NOMO-1 treated with dmso at 0.1 percent for 144 hours (cell line): Measurements from ENCODE around the gene TMEM266.
"Not testable (repeated sequence)": the region's sequence is repeated elsewhere in the genome, so short reads cannot be mapped to it uniquely, and the experiment has no call there.

ENCODE experiments used
- DNase-seq: peaks from one replicate; lab custom pipeline; 2025; ENCODE audit not compliant: unreplicated experiment; lab: John Stamatoyannopoulos, UW

The TMEM266 gene, protein sequence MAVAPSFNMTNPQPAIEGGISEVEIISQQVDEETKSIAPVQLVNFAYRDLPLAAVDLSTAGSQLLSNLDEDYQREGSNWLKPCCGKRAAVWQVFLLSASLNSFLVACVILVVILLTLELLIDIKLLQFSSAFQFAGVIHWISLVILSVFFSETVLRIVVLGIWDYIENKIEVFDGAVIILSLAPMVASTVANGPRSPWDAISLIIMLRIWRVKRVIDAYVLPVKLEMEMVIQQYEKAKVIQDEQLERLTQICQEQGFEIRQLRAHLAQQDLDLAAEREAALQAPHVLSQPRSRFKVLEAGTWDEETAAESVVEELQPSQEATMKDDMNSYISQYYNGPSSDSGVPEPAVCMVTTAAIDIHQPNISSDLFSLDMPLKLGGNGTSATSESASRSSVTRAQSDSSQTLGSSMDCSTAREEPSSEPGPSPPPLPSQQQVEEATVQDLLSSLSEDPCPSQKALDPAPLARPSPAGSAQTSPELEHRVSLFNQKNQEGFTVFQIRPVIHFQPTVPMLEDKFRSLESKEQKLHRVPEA

DNA sequence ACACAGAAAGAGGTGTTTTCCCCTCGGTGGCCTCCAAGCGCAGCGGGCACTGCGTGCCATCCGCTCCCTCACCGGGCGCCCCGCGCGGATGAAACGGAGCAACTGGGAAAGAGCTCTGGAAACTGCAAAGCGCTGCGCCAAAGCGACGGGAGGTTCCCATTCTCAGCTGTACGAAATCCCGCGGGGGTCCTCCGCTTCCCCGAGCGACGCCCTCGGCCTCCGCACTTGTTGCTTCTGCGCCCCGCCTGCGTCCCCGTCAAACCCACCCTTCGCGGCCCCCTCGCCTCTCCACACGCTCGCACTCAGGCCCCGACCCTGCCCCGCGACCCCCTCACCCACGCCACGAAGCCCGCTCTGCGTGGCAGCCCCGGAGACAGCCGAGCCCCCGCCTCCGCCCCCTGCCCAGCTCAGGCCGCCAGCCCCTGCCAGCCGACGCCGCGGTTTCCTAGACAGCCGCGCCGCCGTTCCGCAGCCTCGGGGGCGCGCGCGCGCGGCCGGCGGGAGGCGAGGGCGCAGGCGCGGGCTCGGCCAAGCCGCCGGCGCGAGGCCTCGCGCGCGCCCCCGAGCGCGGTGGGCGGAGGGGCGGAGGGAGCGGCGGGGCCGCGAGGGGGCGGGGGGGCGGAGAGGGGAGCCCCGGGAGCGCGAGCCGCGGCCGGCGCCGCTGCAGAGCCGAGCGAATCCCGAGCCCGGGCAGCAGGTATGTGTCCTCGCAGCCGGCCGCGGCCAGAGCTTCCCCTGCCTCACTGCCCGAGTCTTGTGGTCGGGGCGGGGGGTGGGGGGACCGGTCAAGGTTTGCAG lies at the start of gene TMEM266:
Gene TMEM266, plus strand, starts transcription at position 666 of the 798 bp plus-strand sequence. CDS start 74,279 bp downstream, outside the sequence.
- DNase-seq: no peak

DNA sequence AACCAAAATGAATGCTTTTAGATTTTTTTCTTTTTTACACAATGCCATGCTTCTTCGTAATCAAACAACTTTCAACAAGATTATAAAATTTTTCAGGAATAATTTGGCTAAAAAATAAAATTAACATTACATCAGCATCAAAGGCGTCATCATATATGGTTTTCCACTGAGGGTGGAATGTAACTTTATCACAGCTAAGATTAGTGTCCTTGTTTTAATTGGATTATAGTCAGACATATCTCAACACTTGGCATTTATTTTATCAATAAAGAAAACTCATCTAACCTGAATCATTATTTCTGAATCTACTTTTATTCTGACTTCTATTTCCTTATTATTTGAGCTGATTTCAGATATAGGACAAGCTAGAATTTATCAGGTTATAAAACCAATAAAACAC lies 49.2 kb upstream of the TMEM266 start:
- no peak for DNase-seq

DNA sequence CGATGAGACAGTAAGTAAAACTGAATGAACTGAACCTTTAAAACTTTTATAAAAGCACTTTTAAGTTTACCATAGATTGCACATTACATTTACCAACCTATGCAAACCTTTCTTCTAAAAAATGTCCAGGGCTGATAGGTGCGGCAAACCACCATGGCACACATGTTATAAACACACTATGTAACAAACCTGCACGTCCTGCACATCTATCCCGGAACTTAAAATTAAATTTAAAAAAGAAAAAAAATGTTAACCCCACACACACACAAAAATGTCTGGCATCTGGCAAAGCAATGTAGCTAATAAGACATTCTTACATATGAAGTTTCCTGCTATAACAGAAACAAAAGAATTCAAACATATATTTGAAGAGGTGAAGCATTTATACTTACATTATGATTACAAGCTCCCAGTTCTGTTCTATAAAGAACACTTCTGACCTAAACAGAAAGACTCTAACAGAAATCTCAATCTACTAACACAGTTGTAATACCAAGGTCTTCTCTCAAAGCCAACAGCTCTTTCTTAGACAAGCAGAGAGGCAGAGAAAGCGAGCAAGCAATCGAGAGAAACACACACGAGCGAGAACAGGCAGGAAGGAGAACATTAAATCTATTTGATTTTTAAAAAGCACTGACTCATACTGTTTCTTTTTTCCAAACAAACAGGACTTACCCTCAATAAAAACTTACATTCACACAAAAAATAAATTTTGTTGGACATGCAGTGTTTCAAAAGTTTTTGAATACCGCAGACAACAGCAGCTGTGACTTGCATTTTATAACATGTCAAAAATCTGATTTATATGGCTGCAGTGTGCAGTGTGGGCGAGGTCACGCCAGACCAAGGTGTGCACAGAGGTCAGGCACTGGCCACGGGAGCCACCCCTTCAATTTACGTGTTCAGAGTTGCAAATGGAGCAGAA lies 47.9 kb upstream of the TMEM266 start, which contains the start of gene NRG4:
Gene NRG4, minus strand, starts transcription at position 798 of the 925 bp plus-strand sequence. CDS start 1,194 bp downstream, outside the sequence.
- DNase-seq: peak; percentile 59

DNA sequence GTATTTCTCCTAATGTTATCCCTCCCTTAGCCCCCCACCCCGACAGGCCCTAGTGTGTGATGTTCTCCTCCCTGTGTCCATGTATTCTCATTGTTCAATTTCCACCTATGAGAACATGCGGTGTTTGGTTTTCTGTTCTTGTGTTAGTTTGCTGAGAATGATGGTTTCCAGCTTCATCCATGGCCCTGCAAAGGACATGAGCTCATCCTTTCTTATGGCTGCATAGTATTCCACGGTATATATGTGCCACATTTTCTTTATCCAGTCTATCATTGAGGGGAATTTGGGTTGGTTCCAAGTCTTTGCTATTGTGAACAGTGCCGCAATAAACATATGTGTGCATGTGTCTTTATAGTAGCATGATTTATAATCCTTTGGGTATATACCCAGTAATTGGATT lies 46.3 kb upstream of the TMEM266 start:
- DNase-seq: not testable (repeated sequence)

DNA sequence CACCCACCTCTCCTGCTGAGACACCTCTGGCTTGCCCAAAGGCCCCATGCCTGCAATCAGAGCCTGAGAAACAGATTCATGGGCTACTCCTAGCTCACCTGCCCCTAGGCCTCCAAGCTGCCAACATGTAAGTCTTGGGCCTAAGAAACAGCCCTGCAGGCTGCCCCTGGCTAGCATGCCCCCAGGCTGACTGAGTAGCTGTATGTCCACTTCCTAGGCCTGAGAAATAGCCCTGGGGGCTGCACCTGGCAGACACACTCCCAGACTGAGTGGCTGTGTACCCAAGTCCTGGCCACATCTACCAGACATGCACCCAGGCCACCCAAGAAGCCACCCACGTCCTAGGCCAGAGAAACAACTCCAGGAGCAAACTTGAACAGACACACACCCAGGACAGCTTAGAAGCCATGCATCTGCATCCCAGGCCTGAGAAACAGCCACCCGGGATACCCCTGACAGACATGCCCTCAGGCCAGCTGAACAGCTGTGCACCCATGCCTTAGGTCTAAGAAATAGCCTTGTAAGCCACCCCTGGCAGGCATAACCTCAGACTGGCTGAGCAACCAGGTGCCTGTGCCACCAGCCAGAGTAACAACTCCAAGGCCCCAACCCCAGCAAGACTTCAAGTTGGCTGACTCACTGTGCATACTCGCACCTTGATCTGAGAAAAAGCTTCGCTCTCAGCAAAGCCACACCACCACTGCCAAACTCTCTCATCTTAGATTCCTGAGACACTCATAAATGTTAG lies 35.6 kb upstream of the TMEM266 start:
- no peak for DNase-seq

DNA sequence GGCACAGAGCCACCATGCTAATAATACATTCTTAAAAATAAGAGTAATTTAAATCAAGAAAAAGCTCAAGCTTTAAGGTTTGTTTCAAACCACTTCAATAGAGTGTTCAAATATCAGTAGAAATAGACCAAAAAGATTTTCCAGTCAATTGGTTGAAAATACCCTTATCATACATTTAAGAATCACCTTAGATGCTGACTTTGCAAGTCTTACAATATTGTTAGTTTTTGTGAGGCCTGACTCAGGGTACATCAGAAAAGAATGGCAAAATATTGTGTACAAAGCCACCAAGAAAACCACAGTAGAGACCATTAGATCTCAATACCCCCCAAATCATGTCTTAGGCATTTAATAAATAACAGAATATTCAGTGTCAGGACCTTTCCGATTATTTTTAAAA lies 27.7 kb upstream of the TMEM266 start:
- no peak for DNase-seq

DNA sequence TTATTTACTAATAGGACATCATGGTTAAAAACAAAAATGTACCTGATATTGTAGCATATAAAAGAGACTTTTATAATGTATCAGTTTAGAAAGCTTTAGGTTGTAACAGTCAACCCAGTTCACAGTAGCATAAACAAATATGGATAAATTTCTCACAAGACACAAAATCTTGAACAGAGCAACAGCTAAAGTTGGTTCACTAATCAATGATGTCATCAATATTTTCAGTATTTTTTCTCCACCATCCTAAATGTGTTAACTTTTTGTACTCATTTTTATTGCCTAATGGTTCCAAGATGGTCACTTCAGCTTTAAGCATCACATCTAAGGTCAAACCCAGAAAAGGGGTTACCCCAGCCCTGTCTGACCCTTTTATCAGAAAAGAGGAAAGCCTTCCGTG lies 26.3 kb upstream of the TMEM266 start:
- DNase-seq: no peak

DNA sequence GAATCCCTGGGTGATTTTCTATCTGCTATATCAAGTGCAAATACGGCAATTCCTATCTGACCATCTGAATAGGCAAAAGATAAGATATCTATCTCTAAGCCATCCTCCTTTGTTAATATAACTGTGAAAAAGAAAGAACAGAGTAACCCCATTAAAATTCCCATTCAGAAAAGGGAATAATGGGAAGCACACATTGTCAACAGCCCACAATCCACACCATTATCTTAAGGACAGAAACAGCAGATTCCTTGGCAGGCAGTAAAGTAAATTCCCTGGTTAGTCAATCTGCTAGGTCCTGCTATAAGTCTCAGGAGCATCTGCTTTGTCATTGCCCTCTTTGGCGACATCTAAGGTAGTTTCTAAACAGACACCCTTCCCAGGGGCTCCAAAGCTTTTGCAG lies 25.7 kb upstream of the TMEM266 start:
- DNase-seq: no peak

DNA sequence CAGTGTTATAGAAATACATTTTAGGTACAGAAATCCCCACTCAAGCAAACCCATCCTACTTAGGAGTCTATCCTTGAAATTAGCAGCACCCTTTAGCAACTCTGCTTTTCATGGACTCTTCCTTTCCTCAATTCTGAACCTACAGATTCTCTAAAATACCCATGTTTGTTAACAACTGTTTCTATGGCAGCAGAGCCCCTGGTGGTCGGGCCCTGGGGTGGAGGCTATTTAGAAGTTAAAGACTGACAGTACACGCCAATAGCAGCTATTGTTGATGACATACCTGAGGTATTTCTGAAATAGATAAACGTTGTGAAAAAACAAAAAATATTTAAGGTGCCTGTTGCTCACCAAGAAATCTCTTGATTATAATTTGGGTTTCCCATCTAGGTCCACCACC lies 24.2 kb upstream of the TMEM266 start:
- DNase-seq: no peak

DNA sequence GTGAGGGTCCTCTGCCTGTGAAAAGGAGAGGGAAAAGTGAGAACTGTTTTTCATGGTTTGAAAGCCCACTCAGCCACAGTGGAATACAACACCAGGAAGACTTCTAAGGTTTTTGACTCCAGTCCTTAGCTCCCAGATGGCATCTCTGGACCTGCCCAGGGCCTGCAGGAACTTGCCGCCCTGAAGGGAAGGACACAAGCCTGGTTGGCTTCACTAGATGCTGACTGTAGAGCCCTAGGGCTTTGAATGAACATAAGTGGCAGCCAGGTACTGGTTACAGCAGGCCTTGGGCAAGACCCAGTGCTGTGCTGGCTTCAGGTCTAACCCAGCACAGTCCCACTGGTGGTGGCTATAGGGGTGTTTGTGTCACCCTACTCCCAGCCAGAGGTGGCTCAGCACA lies 21.3 kb upstream of the TMEM266 start:
- no peak for DNase-seq

DNA sequence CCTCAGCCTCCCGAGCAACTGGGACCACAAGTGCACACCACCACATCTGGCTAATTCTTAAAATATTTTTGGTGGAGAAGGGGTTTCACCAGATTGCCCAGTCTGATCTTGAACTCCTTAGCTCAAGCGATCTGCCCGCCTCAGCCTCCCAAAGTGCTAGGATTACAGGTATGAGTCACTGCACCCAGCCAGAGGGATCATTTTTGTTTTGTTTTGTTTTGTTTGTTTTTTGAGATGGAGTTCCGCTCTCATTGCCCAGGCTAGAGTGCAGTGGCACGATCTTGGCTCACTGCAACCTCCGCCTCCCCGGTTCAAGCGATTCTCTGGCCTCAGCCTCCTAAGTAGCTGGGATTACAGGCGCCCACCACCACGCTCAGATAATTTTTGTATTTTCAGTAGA lies 5.6 kb upstream of the TMEM266 start:
- DNase-seq: not testable (repeated sequence)

DNA sequence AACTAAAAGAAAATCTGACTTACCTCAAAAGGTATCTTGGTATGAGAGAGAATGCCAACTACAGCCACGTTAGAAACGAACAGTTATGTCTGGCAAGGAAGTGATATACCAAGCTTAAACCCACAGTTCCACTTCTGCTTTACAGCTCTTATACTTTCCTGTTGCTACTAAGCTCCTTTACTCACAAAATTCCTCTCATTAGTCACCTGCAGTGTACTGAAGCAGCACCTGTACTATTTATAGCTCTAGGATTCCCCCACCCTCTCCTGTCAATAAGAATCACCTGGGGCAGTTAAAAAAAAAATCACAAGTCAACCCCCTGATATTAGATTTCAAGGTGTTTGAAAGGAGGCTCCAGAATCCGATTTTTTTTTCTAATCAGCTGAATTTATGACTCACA lies 2.9 kb upstream of the TMEM266 start:
- DNase-seq: peak; percentile 46

DNA sequence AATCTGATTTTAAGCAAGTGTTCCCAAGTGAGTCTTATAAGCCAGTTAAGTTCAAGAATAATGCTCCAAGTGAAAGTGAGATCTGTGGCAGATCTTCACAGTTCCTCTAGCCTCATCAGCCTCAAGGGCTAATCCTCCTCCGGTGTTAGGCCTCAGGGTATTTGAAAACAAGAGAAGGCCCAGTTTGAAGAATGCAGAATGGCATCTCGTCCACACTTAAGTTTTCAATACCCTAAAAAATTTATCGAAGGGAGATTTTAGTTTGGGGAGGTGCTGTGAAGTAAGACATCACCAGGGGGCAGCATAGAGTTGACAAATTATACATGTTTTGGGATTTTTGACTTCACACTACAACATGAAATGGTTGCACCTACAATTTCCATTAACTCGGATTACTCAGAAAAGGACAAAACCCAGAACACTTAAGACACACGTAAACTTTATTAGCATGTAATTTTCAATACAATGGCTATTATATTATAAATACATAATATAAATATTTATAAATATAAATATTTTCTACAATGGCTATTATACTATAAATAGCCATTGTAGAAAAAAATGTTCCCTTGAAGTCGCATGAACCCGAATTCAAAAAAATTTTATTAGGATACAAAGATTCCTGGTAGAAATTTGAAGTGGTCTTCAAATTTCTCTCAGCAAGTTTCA lies 2.3 kb upstream of the TMEM266 start:
- DNase-seq: no peak

DNA sequence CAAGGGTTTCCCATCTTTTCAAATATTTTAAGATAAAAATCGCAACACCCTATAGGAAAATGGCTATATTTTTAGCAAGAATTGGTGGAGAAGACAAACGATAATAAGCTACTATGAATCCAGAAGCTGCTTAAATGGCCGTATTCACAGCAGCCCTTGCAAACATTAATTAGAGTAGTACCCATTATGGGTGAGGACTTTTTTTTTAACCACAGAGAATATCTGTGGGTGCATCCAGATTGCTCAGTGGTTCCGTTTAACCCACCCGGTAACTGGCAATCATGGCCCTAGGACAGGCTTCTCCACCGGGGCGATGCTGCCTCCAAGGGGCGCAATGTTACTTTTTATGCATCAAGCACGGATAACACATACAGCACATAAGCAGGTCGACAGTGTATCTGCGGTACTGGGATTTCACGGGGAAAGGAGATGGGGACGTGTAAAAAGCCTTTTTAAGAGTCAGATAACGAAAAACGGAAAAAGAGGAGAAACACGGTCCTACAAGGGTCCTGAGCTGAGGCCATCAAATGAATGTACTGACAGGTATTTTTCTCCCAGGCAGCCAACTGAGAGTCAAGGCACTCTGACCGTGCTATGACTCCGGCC lies 968 bp upstream of the TMEM266 start:
- DNase-seq: peak; percentile 20

DNA sequence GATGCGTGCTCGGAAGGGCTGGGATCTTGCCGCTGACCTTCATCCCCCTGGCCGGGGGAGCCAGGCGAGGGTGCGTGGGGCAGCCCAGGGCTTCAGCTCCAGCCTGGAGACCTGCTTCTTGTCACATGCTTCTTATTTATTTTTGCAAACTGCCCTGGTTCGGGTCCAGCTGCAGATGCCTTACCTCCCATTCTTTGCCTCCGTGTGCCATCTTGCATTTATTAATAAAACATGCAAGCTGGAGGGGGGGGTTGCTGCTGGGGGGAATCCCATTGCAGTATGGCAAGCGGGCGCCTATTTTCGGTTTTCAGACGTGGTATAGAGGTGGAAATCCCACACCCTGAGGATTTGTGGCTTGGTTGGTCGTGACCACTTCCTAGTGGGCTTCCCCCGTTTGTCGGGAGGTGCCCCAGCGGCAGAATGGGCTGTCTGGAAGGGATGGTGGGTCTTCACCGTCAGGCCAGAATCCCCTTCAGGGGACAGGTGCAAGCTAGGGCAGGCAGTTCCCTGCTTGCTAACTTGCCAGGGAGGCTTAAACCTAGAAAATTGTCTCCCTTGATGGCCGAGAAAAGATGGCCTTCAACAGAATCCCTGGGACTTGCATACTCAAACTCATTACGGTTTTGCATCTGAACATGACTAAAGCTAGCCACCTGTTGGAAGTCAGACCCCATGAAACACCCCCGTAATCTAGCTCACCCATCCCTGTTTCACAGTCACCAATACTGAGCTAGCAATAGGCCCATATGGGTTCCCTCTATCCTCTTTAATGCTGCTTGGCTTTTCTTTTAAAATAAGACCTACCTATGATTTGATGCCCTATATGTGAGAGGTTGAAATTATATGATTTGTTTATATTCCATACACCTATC lies 569 bp downstream of the TMEM266 start:
- DNase-seq: no peak

DNA sequence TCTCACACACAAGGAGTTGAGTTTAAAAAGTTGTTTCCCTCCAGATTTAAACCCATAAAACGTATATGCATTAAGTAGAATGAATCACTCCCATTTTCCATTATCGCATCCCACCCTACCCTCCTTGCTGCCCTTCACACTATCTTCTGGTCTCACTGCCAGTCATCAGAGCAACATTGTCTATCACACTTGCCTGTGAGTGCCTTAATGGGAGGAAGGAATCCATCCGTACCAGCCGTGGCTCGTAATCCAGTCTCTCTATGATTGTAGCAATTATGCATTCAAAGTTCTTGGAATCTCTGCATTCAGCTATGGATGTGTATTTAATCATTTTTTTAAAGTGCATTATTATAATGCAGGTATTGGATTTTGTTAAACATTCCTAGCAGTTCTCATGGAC lies 1.9 kb downstream of the TMEM266 start:
- no peak for DNase-seq

DNA sequence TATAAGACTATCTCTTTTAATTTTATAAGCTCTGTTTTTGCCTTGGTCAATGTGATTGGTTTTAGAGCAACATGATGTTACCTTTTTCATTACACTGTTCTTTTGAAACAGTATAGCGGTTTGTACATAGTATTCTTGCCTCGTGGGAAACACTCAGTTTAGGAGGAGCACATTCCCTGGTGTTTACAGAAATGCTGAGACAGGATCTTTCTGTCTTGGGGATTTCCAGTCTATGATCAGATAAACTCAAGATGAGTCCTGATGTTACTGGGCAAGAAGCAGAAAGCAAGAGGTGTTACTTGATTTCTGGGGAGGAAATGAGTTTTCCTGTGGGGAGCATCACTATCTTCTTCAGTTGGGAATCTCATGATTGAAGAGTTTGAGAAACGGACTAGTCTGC lies 2.5 kb downstream of the TMEM266 start:
- DNase-seq: no peak

DNA sequence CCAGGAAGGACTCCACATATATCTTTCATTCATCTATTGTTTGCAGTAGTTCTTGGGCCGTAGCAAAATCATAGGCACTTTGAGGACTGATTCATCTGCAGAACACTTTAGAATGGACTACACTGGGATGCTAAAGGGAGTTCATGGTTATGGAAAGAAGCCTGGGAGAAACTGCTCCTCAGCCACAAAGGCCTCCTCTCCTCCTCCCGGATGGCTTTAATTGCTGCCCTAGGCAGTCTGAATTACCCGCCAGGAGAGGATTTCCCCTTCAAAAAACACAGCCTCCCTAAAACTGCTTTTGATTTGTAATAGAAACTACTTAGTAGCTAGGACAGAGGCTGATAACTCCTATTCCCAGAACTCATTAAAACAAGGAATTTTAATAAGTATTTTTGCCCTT lies 4.6 kb downstream of the TMEM266 start:
- DNase-seq: no peak
